Measurements from ENCODE around the gene TBC1D9B.
A peak's percentile ranks its signal among the peaks of the same experiment; 100 is the strongest.

The TBC1D9B gene

GRCh38 chr5:179823937-179824744 is 83.6 kb downstream of the TBC1D9B start:
- peaks cover 52% of the 10 kb centered on the region for H3K4me1 ChIP-seq (ENCODE audit: control insufficient read depth, insufficient read depth, low read depth, low read length)
- peak overlapping the region; percentile 96 for H3K9ac ChIP-seq (ENCODE audit: low read length)
- H4K8ac ChIP-seq (ENCODE audit: low read length), result peak overlapping the region; percentile 24
- no peak overlapping the region for H2AFZ ChIP-seq (ENCODE audit: low read depth, low read length)
- H3K79me1 ChIP-seq (replicated peaks; ENCODE audit: low read length, poor library complexity, severe bottlenecking), result peaks cover 14% of the 10 kb centered on the region
- no peak overlapping the region for H3K4ac ChIP-seq (ENCODE audit: low read depth in 1 of 2, low read length in 2 of 2)
- no peak for DNase-seq
- H2AK5ac ChIP-seq (ENCODE audit: low read length, severe bottlenecking), result no peak overlapping the region
- H3K14ac ChIP-seq (ENCODE audit: low read length in 2 of 2), result peak overlapping the region in 1 of 2 experiments; percentile 29
- 95% methylated on average over 22 of the region's 22 CpGs for WGBS
- H3K23ac ChIP-seq (ENCODE audit: low read length in 2 of 2), result no peak overlapping the region
- H3K9me3 ChIP-seq (ENCODE audit: control insufficient read depth, low read length), result no peaks in the 10 kb centered on the region
- no peak overlapping the region for H2BK15ac ChIP-seq (ENCODE audit: low read depth, poor library complexity, severe bottlenecking)
- H3K27ac ChIP-seq (ENCODE audit: low read length, poor library complexity, severe bottlenecking), result no peak overlapping the region
- no peak overlapping the region for H3K4me2 ChIP-seq (ENCODE audit: low read length, poor library complexity, severe bottlenecking)
- no peak overlapping the region for H3K18ac ChIP-seq (ENCODE audit: low read depth in 1 of 2, low read length in 2 of 2)
- H2BK120ac ChIP-seq (ENCODE audit: low read depth, low read length), result no peak overlapping the region
- H3K27me3 ChIP-seq (ENCODE audit: control insufficient read depth in 1 of 2, insufficient read depth in 1 of 2, low read length in 2 of 2), result no peaks in the 10 kb centered on the region
- peaks cover 57 to 73% of the 10 kb centered on the region in 2 experiments for H3K36me3 ChIP-seq (ENCODE audit: control insufficient read depth in 1 of 2, insufficient read depth in 2 of 2, low read depth in 1 of 2, low read length in 2 of 2)
- H4K91ac ChIP-seq (ENCODE audit: low read length), result no peak overlapping the region
- no peak overlapping the region for H2BK12ac ChIP-seq (ENCODE audit: low read length in 2 of 2)
- H3K4me3 ChIP-seq (ENCODE audit: insufficient read depth in 1 of 2, low read depth in 1 of 2, low read length in 2 of 2), result peak overlapping the region in 1 of 2 experiments; percentile 95
- no peak overlapping the region for H2BK5ac ChIP-seq (ENCODE audit: low read depth, low read length, poor library complexity, severe bottlenecking)

- H3K36me3 ChIP-seq (ENCODE audit: control insufficient read depth in 1 of 2, insufficient read depth in 2 of 2, low read depth in 1 of 2, low read length in 2 of 2), result peaks cover 49 to 57% of the 10 kb centered on the region in 2 experiments
- H2BK120ac ChIP-seq (ENCODE audit: low read depth, low read length), result no peak overlapping the region
- H2BK5ac ChIP-seq (ENCODE audit: low read depth, low read length, poor library complexity, severe bottlenecking), result no peak overlapping the region
- H3K4me1 ChIP-seq (ENCODE audit: control insufficient read depth, insufficient read depth, low read depth, low read length), result peaks cover 58% of the 10 kb centered on the region
- 80% methylated on average over 8 of the region's 8 CpGs for WGBS
- H3K9me3 ChIP-seq (ENCODE audit: control insufficient read depth, low read length), result no peaks in the 10 kb centered on the region
- H3K4me2 ChIP-seq (ENCODE audit: low read length, poor library complexity, severe bottlenecking), result peak overlapping the region; percentile 84
- H3K14ac ChIP-seq (ENCODE audit: low read length in 2 of 2), result peak overlapping the region in 1 of 2 experiments; percentile 96
- H3K4me3 ChIP-seq (ENCODE audit: insufficient read depth in 1 of 2, low read depth in 1 of 2, low read length in 2 of 2), result peak overlapping the region; percentile 41 to 95
- peak overlapping the region; percentile 96 for H3K9ac ChIP-seq (ENCODE audit: low read length)
- no peak overlapping the region for H3K4ac ChIP-seq (ENCODE audit: low read depth in 1 of 2, low read length in 2 of 2)
- H3K79me1 ChIP-seq (replicated peaks; ENCODE audit: low read length, poor library complexity, severe bottlenecking), result peaks cover 13% of the 10 kb centered on the region
- no peaks in the 10 kb centered on the region for H3K27me3 ChIP-seq (ENCODE audit: control insufficient read depth in 1 of 2, insufficient read depth in 1 of 2, low read length in 2 of 2)
- no peak overlapping the region for H2AFZ ChIP-seq (ENCODE audit: low read depth, low read length)
- no peak overlapping the region for H2BK12ac ChIP-seq (ENCODE audit: low read length in 2 of 2)
- H3K27ac ChIP-seq (ENCODE audit: low read length, poor library complexity, severe bottlenecking), result no peak overlapping the region
- no peak overlapping the region for H4K91ac ChIP-seq (ENCODE audit: low read length)
- no peak overlapping the region for H4K8ac ChIP-seq (ENCODE audit: low read length)
- H3K23ac ChIP-seq (ENCODE audit: low read length in 2 of 2), result peak overlapping the region in 1 of 2 experiments; percentile 51
- no peak overlapping the region for H2AK5ac ChIP-seq (ENCODE audit: low read length, severe bottlenecking)
- H2BK15ac ChIP-seq (ENCODE audit: low read depth, poor library complexity, severe bottlenecking), result no peak overlapping the region
- peak overlapping the region in 1 of 2 experiments; percentile 21 for H3K18ac ChIP-seq (ENCODE audit: low read depth in 1 of 2, low read length in 2 of 2)
- peak; percentile 24 for DNase-seq
Measured at GRCh38 chr5:179822444-179822990, 85.2 kb downstream of the TBC1D9B start.

GRCh38 chr5:179822059-179822432 is 85.7 kb downstream of the TBC1D9B start:
- Histone ChIP-seq H3K79me1 (replicated peaks; ENCODE audit: low read length, poor library complexity, severe bottlenecking) (peaks cover 17% of the 10 kb centered on the region), H3K4me3 (ENCODE audit: insufficient read depth in 1 of 2, low read depth in 1 of 2, low read length in 2 of 2) (peak overlapping the region; percentile 94 to 95), H2BK5ac (ENCODE audit: low read depth, low read length, poor library complexity, severe bottlenecking) (no peak overlapping the region), H2AK5ac (ENCODE audit: low read length, severe bottlenecking) (no peak overlapping the region), H3K4me1 (ENCODE audit: control insufficient read depth, insufficient read depth, low read depth, low read length) (peaks cover 62% of the 10 kb centered on the region), H3K4me2 (ENCODE audit: low read length, poor library complexity, severe bottlenecking) (peak overlapping the region; percentile 84), H3K27ac (ENCODE audit: low read length, poor library complexity, severe bottlenecking) (no peak overlapping the region), H3K23ac (ENCODE audit: low read length in 2 of 2) (no peak overlapping the region), H3K4ac (ENCODE audit: low read depth in 1 of 2, low read length in 2 of 2) (no peak overlapping the region), H3K14ac (ENCODE audit: low read length in 2 of 2) (no peak overlapping the region), H2BK15ac (ENCODE audit: low read depth, poor library complexity, severe bottlenecking) (no peak overlapping the region), H2AFZ (ENCODE audit: low read depth, low read length) (no peak overlapping the region), H4K8ac (ENCODE audit: low read length) (no peak overlapping the region), H3K36me3 (ENCODE audit: control insufficient read depth in 1 of 2, insufficient read depth in 2 of 2, low read depth in 1 of 2, low read length in 2 of 2) (peaks cover 45 to 52% of the 10 kb centered on the region in 2 experiments), H3K9me3 (ENCODE audit: control insufficient read depth, low read length) (no peaks in the 10 kb centered on the region), H2BK120ac (ENCODE audit: low read depth, low read length) (no peak overlapping the region), H2BK12ac (ENCODE audit: low read length in 2 of 2) (no peak overlapping the region), H3K27me3 (ENCODE audit: control insufficient read depth in 1 of 2, insufficient read depth in 1 of 2, low read length in 2 of 2) (no peaks in the 10 kb centered on the region), H3K9ac (ENCODE audit: low read length) (peak overlapping the region; percentile 96), H3K18ac (ENCODE audit: low read depth in 1 of 2, low read length in 2 of 2) (no peak overlapping the region), H4K91ac (ENCODE audit: low read length) (no peak overlapping the region)
- WGBS, result 67% methylated on average over 3 of the region's 3 CpGs
- no peak for DNase-seq
